H9 (cell line): ENCODE data around the gene WIZ. TPM values are rescaled to one million over a fixed set of nuclear protein-coding genes. Genes with fewer than 3 reads are reported as not detected.

Source experiments
- DNase-seq: peaks from one replicate; pipeline ENCODE4 v3.0.0-alpha.2; 2017
- H2AFZ ChIP-seq: one replicate; pipeline ENCODE4 v1.6.1; 2013; ENCODE audit warnings: mild to moderate bottlenecking, low read length, control low read depth, moderate library complexity
- H2AK5ac ChIP-seq: 2 replicates; pipeline ENCODE4 v1.6.1; 2013; ENCODE audit warnings: low read length, control low read depth, mixed read lengths; ENCODE audit not compliant: insufficient read length
- H2BK120ac ChIP-seq: one replicate; pipeline ENCODE4 v1.6.1; 2013; ENCODE audit warnings: low read depth, mild to moderate bottlenecking, low read length, control low read depth, inconsistent platforms; ENCODE audit not compliant: poor library complexity, severe bottlenecking
- H2BK12ac ChIP-seq: 2 replicates; pipeline ENCODE4 v1.6.1; 2013; ENCODE audit warnings: low read length, control low read depth, mixed read lengths, low read depth; ENCODE audit not compliant: insufficient read length
- H2BK15ac ChIP-seq: 2 replicates; pipeline ENCODE4 v1.6.1; 2013; ENCODE audit warnings: low read depth, low read length, control low read depth
- H2BK20ac ChIP-seq: one replicate; pipeline ENCODE4 v1.6.1; 2013; ENCODE audit warnings: low read depth, mild to moderate bottlenecking, low read length, control low read depth, inconsistent platforms; ENCODE audit not compliant: poor library complexity, severe bottlenecking
- H2BK5ac ChIP-seq: 2 replicates; pipeline ENCODE4 v1.6.1; 2013; ENCODE audit warnings: low read length, control low read depth, mixed read lengths; ENCODE audit not compliant: insufficient read length
- H3K14ac ChIP-seq: 2 replicates; pipeline ENCODE4 v1.6.1; 2013; ENCODE audit warnings: low read length, control low read depth; ENCODE audit not compliant: insufficient read depth
- H3K18ac ChIP-seq: 2 replicates; pipeline ENCODE4 v1.6.1; 2013; ENCODE audit warnings: low read depth, mild to moderate bottlenecking, mixed read lengths, low read length, control low read depth; ENCODE audit not compliant: insufficient read length
- H3K23ac ChIP-seq: 2 replicates; pipeline ENCODE4 v1.6.1; 2013; ENCODE audit warnings: low read length, control low read depth, mixed read lengths, low read depth; ENCODE audit not compliant: insufficient read length
- H3K23me2 ChIP-seq: 2 replicates; pipeline ENCODE4 v1.6.1; 2013; ENCODE audit warnings: low read depth, mild to moderate bottlenecking, mixed read lengths, low read length, control low read depth; ENCODE audit not compliant: insufficient read length, poor library complexity, severe bottlenecking
- H3K27ac ChIP-seq: 2 replicates; pipeline ENCODE4 v1.5.1; 2013; ENCODE audit warnings: low read length, control low read depth, mixed read lengths, low read depth; ENCODE audit not compliant: insufficient read length
- H3K27me3 ChIP-seq: 2 replicates; pipeline ENCODE4 v1.6.1; 2013; ENCODE audit warnings: low read length, control low read depth, inconsistent platforms; ENCODE audit not compliant: insufficient read depth
- H3K4ac ChIP-seq: 2 replicates; pipeline ENCODE4 v1.6.1; 2013; ENCODE audit warnings: low read depth, mild to moderate bottlenecking, control low read depth, inconsistent platforms, low read length, moderate library complexity
- H3K4me1 ChIP-seq: 2 replicates; pipeline ENCODE4 v1.6.1; 2013; ENCODE audit warnings: low read length, control low read depth, inconsistent platforms; ENCODE audit not compliant: insufficient read depth
- H3K4me2 ChIP-seq: 2 replicates; pipeline ENCODE4 v1.6.1; 2013; ENCODE audit warnings: low read length, control low read depth, mixed read lengths; ENCODE audit not compliant: insufficient read length, insufficient read depth
- H3K56ac ChIP-seq: 2 replicates; pipeline ENCODE4 v1.6.1; 2013; ENCODE audit warnings: low read depth, mild to moderate bottlenecking, mixed read lengths, low read length, control low read depth; ENCODE audit not compliant: insufficient read length
- H3K79me1 ChIP-seq: 2 replicates; pipeline ENCODE4 v1.6.1; 2013; ENCODE audit warnings: low read depth, mild to moderate bottlenecking, moderate library complexity, low read length, control low read depth, inconsistent platforms; ENCODE audit not compliant: insufficient read depth, poor library complexity, severe bottlenecking
- H3K79me2 ChIP-seq: 2 replicates; pipeline ENCODE4 v1.6.1; 2013; ENCODE audit warnings: low read length, control low read depth, inconsistent platforms; ENCODE audit not compliant: insufficient read depth
- H3K9ac ChIP-seq: 2 replicates; pipeline ENCODE4 v1.6.1; 2013; ENCODE audit warnings: low read length, control low read depth, mixed read lengths; ENCODE audit not compliant: insufficient read length; ENCODE audit errors: extremely low read depth
- H3K9me3 ChIP-seq: one replicate; pipeline ENCODE4 v1.6.1; 2013; ENCODE audit warnings: low read depth, low read length, inconsistent platforms; ENCODE audit not compliant: control insufficient read depth
- H3T11ph ChIP-seq: one replicate; pipeline ENCODE4 v1.6.1; 2013; ENCODE audit warnings: mild to moderate bottlenecking, low read length, control low read depth, inconsistent platforms
- H4K20me1 ChIP-seq: one replicate; pipeline ENCODE4 v1.6.1; 2013; ENCODE audit not compliant: control insufficient read depth, insufficient read length, insufficient read depth
- H4K5ac ChIP-seq: 2 replicates; pipeline ENCODE4 v1.6.1; 2013; ENCODE audit warnings: low read depth, mild to moderate bottlenecking, mixed read lengths, low read length, control low read depth; ENCODE audit not compliant: insufficient read length
- H4K8ac ChIP-seq: replicated peaks from 2 replicates; pipeline ENCODE4 v1.6.1; 2013; ENCODE audit warnings: low read length, control low read depth, mixed read lengths, low read depth; ENCODE audit not compliant: insufficient read length
- H4K91ac ChIP-seq: 2 replicates; pipeline ENCODE4 v1.6.1; 2013; ENCODE audit warnings: low read depth, mild to moderate bottlenecking, moderate library complexity, mixed read lengths, low read length, control low read depth; ENCODE audit not compliant: insufficient read length
- H3K27ac Mint-ChIP-seq, 3 experiments: 2 replicates in 2 of 3; 3 replicates in 1 of 3; pipeline ENCODE4 v1.8.0; 2020 to 2021; ENCODE audit warnings: mixed read lengths in 3 of 3, mild to moderate bottlenecking in 1 of 3, moderate library complexity in 1 of 3
- H3K27me3 Mint-ChIP-seq: 2 replicates; pipeline ENCODE4 v1.8.0; 2021; ENCODE audit warnings: low read depth, mild to moderate bottlenecking, moderate library complexity, mixed read lengths
- H3K36me3 Mint-ChIP-seq, 3 experiments: 2 replicates in 2 of 3; 3 replicates in 1 of 3; pipeline ENCODE4 v1.8.0; 2020 to 2021; ENCODE audit warnings: low read depth in 3 of 3, mixed read lengths in 3 of 3; ENCODE audit not compliant: insufficient read depth in 1 of 3
- H3K4me1 Mint-ChIP-seq, 2 experiments: 2 replicates each; pipeline ENCODE4 v1.8.0; 2020; ENCODE audit warnings: mixed read lengths in 2 of 2
- H3K4me3 Mint-ChIP-seq, 2 experiments: 2 replicates in 1 of 2; 3 replicates in 1 of 2; pipeline ENCODE4 v1.8.0; 2020 to 2021; ENCODE audit warnings: mild to moderate bottlenecking in 2 of 2, mixed read lengths in 2 of 2, moderate library complexity in 1 of 2
- H3K9me3 Mint-ChIP-seq, 2 experiments: 2 replicates in 1 of 2; 3 replicates in 1 of 2; pipeline ENCODE4 v1.8.0; 2020; ENCODE audit warnings: mild to moderate bottlenecking in 2 of 2, mixed read lengths in 2 of 2, moderate library complexity in 1 of 2
- whole genome bisulfite sequencing: extraction: QIAGEN DNeasy Blood & Tissue Kit; methylation state at CpG from one replicate; pipeline ENCODE4 v1.1.7; 2013; ENCODE audit warnings: missing lambda C conversion rate, low lambda C conversion rate, mixed read lengths; ENCODE audit not compliant: insufficient read length; ENCODE audit errors: extremely low coverage; 5-methylcytosine and 5-hydroxymethylcytosine counted together
- total RNA-seq: library from RNA; stranded (reverse); gene quantifications from 2 replicates; pipeline ENCODE4 v1.2.1, GENCODE V29; 2021
- TF ChIP-seq, protein P1 (sequence below): fragments of 200-600 bp; sonication (generic); conservative IDR thresholded peaks from 3 replicates; pipeline ENCODE4 v1.8.0; 2021; ENCODE audit warnings: antibody characterized with exemption, mild to moderate bottlenecking

The WIZ gene
- total RNA-seq, 1 experiment from 2014 or later = 33.3 TPM

DNA sequence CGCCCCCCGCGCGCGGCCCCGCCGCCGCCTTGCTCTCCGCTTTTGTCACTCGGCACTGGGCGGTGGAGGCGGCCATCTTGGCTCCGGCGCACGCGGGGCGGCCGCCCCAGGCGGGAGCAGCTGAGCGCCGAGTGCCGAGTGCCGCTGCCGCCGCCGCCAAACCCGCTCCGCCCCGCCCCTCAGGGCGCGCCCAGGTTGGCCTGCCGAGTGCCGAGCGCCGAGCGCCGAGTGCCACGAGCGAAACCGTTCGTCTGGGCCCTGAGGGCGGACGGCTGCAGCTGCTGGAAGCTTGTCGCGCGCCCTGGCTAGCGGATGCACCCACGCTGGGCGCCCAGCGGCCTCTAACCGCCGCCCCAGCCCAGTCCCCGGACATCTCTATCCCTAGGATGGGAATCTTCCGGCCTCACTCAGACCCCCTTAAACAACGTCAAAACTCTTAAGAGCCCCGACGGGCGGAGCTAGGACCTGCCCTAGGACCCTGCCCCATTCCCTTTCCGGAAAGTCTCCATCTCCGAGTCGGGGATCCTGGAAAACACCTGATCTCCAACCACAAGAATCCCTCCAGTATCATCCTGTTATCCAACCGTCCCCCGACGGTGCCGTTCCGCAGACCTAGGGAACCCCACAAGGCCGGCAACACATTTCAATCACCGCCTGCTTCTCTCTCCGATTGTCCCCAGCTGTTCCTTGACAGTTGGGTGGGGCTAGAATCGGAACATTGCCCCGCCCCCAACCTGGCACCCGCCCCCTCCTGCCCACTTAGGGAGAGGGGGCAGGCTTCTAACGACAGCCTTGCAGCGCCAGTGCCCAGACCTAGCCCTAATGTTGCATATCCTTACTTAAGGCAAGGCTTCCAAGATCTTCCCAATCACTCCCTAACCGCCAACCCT is 16.9 kb downstream of the WIZ start:
- no peak overlapping the region for H4K5ac ChIP-seq
- no peaks in the 10 kb centered on the region for H3K27me3 Mint-ChIP-seq

More for the DNA sequence above, 16.9 kb downstream of the WIZ start:
- no peaks in the 10 kb centered on the region for H4K20me1 ChIP-seq
- H3K23me2 ChIP-seq = peaks cover 15% of the 10 kb centered on the region
- Mint-ChIP-seq H3K9me3 (no peaks in the 10 kb centered on the region; a peak in 1 of 5 replicates), H3K4me3 (peak overlapping the region; percentile 82 to 99), H3K27ac (peak overlapping the region; percentile 69 to 97 (median 82); a peak in 6 of 7 replicates), H3K36me3 (peaks cover 0 to 7% (median 7%) of the 10 kb centered on the region in 3 experiments; a peak in 5 of 7 replicates), H3K4me1 (peaks cover 20 to 22% of the 10 kb centered on the region in 2 experiments)
- H3K23ac ChIP-seq = no peak overlapping the region
- H3T11ph ChIP-seq = no peak overlapping the region
- TF ChIP-seq, protein P1, sequence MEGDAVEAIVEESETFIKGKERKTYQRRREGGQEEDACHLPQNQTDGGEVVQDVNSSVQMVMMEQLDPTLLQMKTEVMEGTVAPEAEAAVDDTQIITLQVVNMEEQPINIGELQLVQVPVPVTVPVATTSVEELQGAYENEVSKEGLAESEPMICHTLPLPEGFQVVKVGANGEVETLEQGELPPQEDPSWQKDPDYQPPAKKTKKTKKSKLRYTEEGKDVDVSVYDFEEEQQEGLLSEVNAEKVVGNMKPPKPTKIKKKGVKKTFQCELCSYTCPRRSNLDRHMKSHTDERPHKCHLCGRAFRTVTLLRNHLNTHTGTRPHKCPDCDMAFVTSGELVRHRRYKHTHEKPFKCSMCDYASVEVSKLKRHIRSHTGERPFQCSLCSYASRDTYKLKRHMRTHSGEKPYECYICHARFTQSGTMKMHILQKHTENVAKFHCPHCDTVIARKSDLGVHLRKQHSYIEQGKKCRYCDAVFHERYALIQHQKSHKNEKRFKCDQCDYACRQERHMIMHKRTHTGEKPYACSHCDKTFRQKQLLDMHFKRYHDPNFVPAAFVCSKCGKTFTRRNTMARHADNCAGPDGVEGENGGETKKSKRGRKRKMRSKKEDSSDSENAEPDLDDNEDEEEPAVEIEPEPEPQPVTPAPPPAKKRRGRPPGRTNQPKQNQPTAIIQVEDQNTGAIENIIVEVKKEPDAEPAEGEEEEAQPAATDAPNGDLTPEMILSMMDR = no peak
- no peak overlapping the region for H2BK15ac ChIP-seq
- H2BK5ac ChIP-seq = no peak overlapping the region
- H2BK12ac ChIP-seq = no peak overlapping the region
- no peak overlapping the region for H4K8ac ChIP-seq
- H2AFZ ChIP-seq = no peak overlapping the region
- peak; percentile 90 for DNase-seq
- no peaks in the 10 kb centered on the region for H3K9me3 ChIP-seq
- H3K4ac ChIP-seq = no peak overlapping the region
- H3K4me2 ChIP-seq = peak overlapping the region; percentile 43
- no peaks in the 10 kb centered on the region; the same call in 1 of the 2 replicates for H3K4me1 ChIP-seq
- no peak overlapping the region for H3K9ac ChIP-seq
- H2BK120ac ChIP-seq = no peak overlapping the region
- no peak overlapping the region for H3K18ac ChIP-seq
- H2AK5ac ChIP-seq = no peak overlapping the region
- H3K14ac ChIP-seq = no peak overlapping the region
- peaks cover 6% of the 10 kb centered on the region for H3K79me1 ChIP-seq
- no peaks in the 10 kb centered on the region for H3K27me3 ChIP-seq
- peaks cover 4% of the 10 kb centered on the region; the same call in 1 of the 2 replicates for H3K79me2 ChIP-seq
- no peak overlapping the region for H2BK20ac ChIP-seq
- no peak overlapping the region for H3K56ac ChIP-seq
- no peak overlapping the region for H4K91ac ChIP-seq
- WGBS = no CpG with 5 or more reads among the region's 75 CpGs
- no peak overlapping the region for H3K27ac ChIP-seq
